GM19023 (cell line): ENCODE data around the gene TCEA3.
A peak's percentile ranks its signal among the peaks of the same experiment; 100 is the strongest.

Source experiments
- ATAC-seq: cut with Tn5 transposase; IDR thresholded peaks from one replicate; pipeline ENCODE4 v1.9.1; 2021; ENCODE audit warnings: mild to moderate bottlenecking, moderate library complexity; ENCODE audit not compliant: unreplicated experiment

TCEA3 gene

GRCh38 chr1:23369335-23370013 lies 55.1 kb downstream of the TCEA3 start, which contains the start of gene ZNF436:
Gene ZNF436 (minus strand): TSS chr1:23369836. CDS start chr1:23368005, 1,831 bp downstream.
- no peak for ATAC-seq

GRCh38 chr1:23368562-23369334 lies 55.8 kb downstream of the TCEA3 start:
- ATAC-seq: peak; percentile 69

GRCh38 chr1:23367791-23368561 lies 56.6 kb downstream of the TCEA3 start:
- ATAC-seq: peak; percentile 93

- no peak for ATAC-seq
Observed at GRCh38 chr1:23367451-23367790, 57.1 kb downstream of the TCEA3 start.

- no peak for ATAC-seq
Observed at GRCh38 chr1:23366598-23366997, 58.0 kb downstream of the TCEA3 start.

GRCh38 chr1:23366146-23366545 lies 58.4 kb downstream of the TCEA3 start:
- no peak for ATAC-seq

- no peak for ATAC-seq
Observed at GRCh38 chr1:23362218-23362713, 62.3 kb downstream of the TCEA3 start.

GRCh38 chr1:23358310-23358875 lies 66.2 kb downstream of the TCEA3 start:
- ATAC-seq: no peak

- ATAC-seq: no peak
Observed at GRCh38 chr1:23357138-23357908, 67.2 kb downstream of the TCEA3 start.

- ATAC-seq: no peak
Observed at GRCh38 chr1:23356471-23357137, 67.9 kb downstream of the TCEA3 start.

- no peak for ATAC-seq
Observed at GRCh38 chr1:23354245-23354644, 70.3 kb downstream of the TCEA3 start.

- ATAC-seq: no peak
Observed at GRCh38 chr1:23352096-23352695, 72.4 kb downstream of the TCEA3 start.

GRCh38 chr1:23345920-23346319 lies 78.6 kb downstream of the TCEA3 start:
- no peak for ATAC-seq

GRCh38 chr1:23344987-23345472 lies 79.5 kb downstream of the TCEA3 start:
- ATAC-seq: no peak

- peak; percentile 97 for ATAC-seq
Observed at GRCh38 chr1:23344111-23344986, 80.2 kb downstream of the TCEA3 start, which contains the start of gene HNRNPR. Gene HNRNPR (minus strand): TSS chr1:23344284. CDS start chr1:23341008, 3,276 bp downstream.

- peak; percentile 4 for ATAC-seq
Observed at GRCh38 chr1:23343221-23344110, 81.1 kb downstream of the TCEA3 start.
